Retinal pigment epithelial cell (primary cell): ENCODE measurements around the gene THEMIS2.

ENCODE experiments used
- DNase-seq: peaks from one replicate; pipeline ENCODE4 v3.0.0-alpha.2; 2010; ENCODE audit warnings: low read depth
- H3K4me3 ChIP-seq: 2 replicates; pipeline ENCODE4 v1.5.1; 2011; ENCODE audit warnings: mild to moderate bottlenecking, low read length, control low read depth, moderate library complexity
- TF ChIP-seq, protein P1 (sequence below): conservative IDR thresholded peaks from 2 replicates; pipeline ENCODE4 v1.5.1; 2011; ENCODE audit warnings: low read depth, low read length, control low read depth, inconsistent platforms

The THEMIS2 gene

GRCh38 chr1:27882543-27882903, 10.2 kb downstream of the THEMIS2 start:
- no peak overlapping the region for H3K4me3 ChIP-seq
- TF ChIP-seq, protein P1, sequence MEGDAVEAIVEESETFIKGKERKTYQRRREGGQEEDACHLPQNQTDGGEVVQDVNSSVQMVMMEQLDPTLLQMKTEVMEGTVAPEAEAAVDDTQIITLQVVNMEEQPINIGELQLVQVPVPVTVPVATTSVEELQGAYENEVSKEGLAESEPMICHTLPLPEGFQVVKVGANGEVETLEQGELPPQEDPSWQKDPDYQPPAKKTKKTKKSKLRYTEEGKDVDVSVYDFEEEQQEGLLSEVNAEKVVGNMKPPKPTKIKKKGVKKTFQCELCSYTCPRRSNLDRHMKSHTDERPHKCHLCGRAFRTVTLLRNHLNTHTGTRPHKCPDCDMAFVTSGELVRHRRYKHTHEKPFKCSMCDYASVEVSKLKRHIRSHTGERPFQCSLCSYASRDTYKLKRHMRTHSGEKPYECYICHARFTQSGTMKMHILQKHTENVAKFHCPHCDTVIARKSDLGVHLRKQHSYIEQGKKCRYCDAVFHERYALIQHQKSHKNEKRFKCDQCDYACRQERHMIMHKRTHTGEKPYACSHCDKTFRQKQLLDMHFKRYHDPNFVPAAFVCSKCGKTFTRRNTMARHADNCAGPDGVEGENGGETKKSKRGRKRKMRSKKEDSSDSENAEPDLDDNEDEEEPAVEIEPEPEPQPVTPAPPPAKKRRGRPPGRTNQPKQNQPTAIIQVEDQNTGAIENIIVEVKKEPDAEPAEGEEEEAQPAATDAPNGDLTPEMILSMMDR: no peak
- DNase-seq: no peak

GRCh38 chr1:27883536-27883935, 11.2 kb downstream of the THEMIS2 start:
- no peak overlapping the region for H3K4me3 ChIP-seq
- DNase-seq: no peak
- TF ChIP-seq, protein P1: no peak

DNA sequence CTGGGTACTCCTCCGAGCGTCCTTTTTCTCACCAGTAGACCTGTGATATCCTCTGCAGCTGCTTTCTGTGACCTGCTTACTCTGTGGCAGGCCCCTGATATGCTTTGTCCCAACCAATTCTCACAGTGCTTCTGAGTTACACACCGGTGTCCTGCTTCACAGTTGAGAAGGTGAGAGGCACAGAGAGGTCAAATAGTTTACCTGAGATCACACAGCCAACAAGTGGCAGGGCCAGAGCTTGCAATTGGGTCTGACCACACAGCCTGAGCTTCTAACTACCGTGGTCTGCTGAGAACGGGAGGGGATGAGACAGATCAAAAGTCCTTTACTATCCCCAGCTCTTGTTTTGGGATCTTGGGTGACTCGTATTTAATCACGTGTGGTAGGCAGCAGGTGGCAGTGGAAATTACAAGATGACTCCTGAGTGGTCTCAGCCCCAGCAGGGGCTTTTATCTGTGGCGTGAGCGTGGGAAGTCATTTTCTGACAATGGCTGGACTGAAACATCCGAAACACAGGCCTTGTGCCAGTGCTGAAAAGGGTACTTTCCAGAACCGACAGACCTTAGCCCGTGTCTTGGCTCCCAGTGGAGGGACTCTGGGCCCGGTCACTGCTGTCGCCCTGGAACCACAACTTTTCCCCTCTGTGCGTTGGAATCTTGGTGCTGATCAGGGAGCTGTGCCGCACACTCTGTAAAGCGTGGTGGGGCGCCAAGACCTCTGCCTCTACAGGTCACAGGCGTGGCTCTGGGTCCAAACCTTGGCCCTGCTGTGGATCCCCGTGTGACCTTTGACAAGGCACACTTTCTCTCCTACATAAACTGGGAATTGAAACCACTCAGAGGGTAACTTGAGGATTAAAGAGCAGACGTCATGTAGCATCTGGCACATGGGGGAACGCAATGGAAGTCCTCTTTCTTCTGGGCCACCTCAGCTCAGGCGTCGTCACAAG, 11.9 kb downstream of the THEMIS2 start:
- no peak for DNase-seq
- TF ChIP-seq, protein P1: no peak
- no peak overlapping the region for H3K4me3 ChIP-seq

GRCh38 chr1:27885114-27885528, 12.8 kb downstream of the THEMIS2 start:
- TF ChIP-seq, protein P1: no peak
- no peak overlapping the region for H3K4me3 ChIP-seq
- no peak for DNase-seq

DNA sequence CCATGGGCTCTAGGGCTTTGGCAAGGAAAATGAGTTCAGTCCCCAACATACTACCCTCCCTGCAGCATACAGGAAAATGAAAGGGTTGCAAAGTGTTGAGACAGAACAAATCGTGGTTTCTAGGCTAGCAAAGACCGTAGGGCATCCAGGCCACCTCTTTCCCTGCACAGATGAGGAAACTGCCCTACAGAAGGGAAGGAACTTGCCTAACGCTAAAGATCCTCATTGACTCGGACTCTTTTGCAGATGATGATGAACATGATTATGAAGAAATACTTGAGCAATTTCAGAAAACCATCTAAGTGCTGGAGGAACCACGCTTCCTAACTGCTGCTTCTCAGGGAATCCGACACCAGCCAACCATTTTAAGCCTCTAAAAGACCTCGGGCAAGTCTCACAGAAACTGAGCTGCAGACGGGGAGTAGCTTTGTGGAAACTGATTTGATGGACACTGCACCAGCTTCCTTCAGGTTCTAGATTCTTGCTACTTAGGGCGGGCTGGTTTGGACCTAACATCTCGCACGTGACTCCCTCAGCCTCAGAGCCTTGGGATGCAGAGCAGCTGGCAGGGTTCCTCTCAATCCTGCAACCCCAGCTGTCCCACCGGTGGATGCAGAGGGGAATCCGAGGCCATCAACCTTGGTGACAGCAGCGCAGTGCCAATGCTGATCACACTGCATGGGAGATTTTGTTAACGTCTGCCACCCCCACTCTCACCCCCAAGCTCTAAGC, 13.4 kb downstream of the THEMIS2 start:
- H3K4me3 ChIP-seq: no peak overlapping the region
- TF ChIP-seq, protein P1: no peak
- no peak for DNase-seq

- H3K4me3 ChIP-seq: no peak overlapping the region
Measured at GRCh38 chr1:27886353-27886679, 14.0 kb downstream of the THEMIS2 start.

More at GRCh38 chr1:27886353-27886679, 14.0 kb downstream of the THEMIS2 start:
- no peak for DNase-seq
- TF ChIP-seq, protein P1: no peak
